IMR-90 (cell line): ENCODE measurements around the gene HYI. TPM values are rescaled to one million over a fixed set of nuclear protein-coding genes. Genes with fewer than 3 reads are reported as not detected.

Experiments used
- ATAC-seq: fragments of 200-7000 bp; cut with Tn5 transposase; 2 replicates; pipeline ENCODE4 v1.9.1; 2020; ENCODE audit warnings: low read depth, mild to moderate bottlenecking, moderate library complexity
- BruUV-seq: library from RNA; stranded (reverse); fragments of 400-500 nt; replicated peaks from 2 replicates; lab custom pipeline; 2021; lab: Mats Ljungman, UMichigan
- CTCF ChIA-PET: fragments of 300-600 bp; formaldehyde crosslinking; extraction: SDS; loops from one replicate; lab custom pipeline; 2021; ENCODE audit warnings: antibody characterized with exemption; lab: Yijun Ruan, JAX
- POLR2A ChIA-PET: fragments of 300-600 bp; sonication (Branson Sonifier 250); formaldehyde crosslinking; loops from one replicate; lab custom pipeline; 2022; ENCODE audit warnings: antibody characterized with exemption; ENCODE audit not compliant: unreplicated experiment; lab: Charles Lee
- DNase-seq: peaks from one replicate; pipeline ENCODE4 v3.0.0; 2013
- H2AFZ ChIP-seq: replicated peaks from 2 replicates; pipeline ENCODE3; 2013; ENCODE audit warnings: low read length, mild to moderate bottlenecking; ENCODE audit not compliant: poor library complexity
- H2AK5ac ChIP-seq: 2 replicates; pipeline ENCODE4 v1.6.1; 2013; ENCODE audit warnings: low read depth, low read length, inconsistent platforms
- H2AK9ac ChIP-seq: replicated peaks from 2 replicates; pipeline ENCODE3; 2013; ENCODE audit warnings: mild to moderate bottlenecking, low read depth, low read length, moderate library complexity; ENCODE audit not compliant: poor library complexity
- H2BK120ac ChIP-seq: 2 replicates; pipeline ENCODE4 v1.6.1; 2013; ENCODE audit warnings: low read depth, low read length, inconsistent platforms
- H2BK15ac ChIP-seq: 3 replicates; pipeline ENCODE4 v1.6.1; 2013; ENCODE audit warnings: low read depth, low read length, inconsistent platforms
- H2BK20ac ChIP-seq: 2 replicates; pipeline ENCODE4 v1.6.1; 2013; ENCODE audit warnings: low read depth, mild to moderate bottlenecking, inconsistent platforms, low read length, moderate library complexity
- H2BK5ac ChIP-seq: 2 replicates; pipeline ENCODE4 v1.6.1; 2013; ENCODE audit warnings: mild to moderate bottlenecking, low read depth, low read length, inconsistent platforms; ENCODE audit not compliant: poor library complexity, severe bottlenecking
- H3K14ac ChIP-seq: replicated peaks from 2 replicates; pipeline ENCODE4 v1.6.1; 2013; ENCODE audit warnings: low read depth, low read length, inconsistent platforms
- H3K18ac ChIP-seq: 2 replicates; pipeline ENCODE4 v1.6.1; 2013; ENCODE audit warnings: low read depth, low read length, control low read depth
- H3K23ac ChIP-seq: 2 replicates; pipeline ENCODE4 v1.6.1; 2013; ENCODE audit warnings: low read depth, low read length, inconsistent platforms
- H3K27ac ChIP-seq: 2 replicates; pipeline ENCODE4 v1.5.1; 2013; ENCODE audit warnings: mild to moderate bottlenecking, control low read depth, low read length; ENCODE audit not compliant: insufficient read depth
- H3K27me3 ChIP-seq: 2 replicates; pipeline ENCODE4 v1.6.1; 2013; ENCODE audit warnings: low read length; ENCODE audit not compliant: control insufficient read depth, insufficient read depth
- H3K36me3 ChIP-seq: 2 replicates; pipeline ENCODE4 v1.6.1; 2013; ENCODE audit warnings: low read length, mixed read lengths; ENCODE audit not compliant: control insufficient read depth, insufficient read depth
- H3K4ac ChIP-seq: 2 replicates; pipeline ENCODE4 v1.6.1; 2013; ENCODE audit warnings: low read depth, low read length, inconsistent platforms
- H3K4me1 ChIP-seq: 2 replicates; pipeline ENCODE4 v1.6.1; 2013; ENCODE audit warnings: low read length, mixed read lengths; ENCODE audit not compliant: control insufficient read depth, insufficient read depth
- H3K4me2 ChIP-seq: 2 replicates; pipeline ENCODE4 v1.6.1; 2013; ENCODE audit warnings: low read depth, mild to moderate bottlenecking, control low read depth, low read length, moderate library complexity
- H3K4me3 ChIP-seq: 2 replicates; pipeline ENCODE4 v1.5.1; 2013; ENCODE audit warnings: low read depth, mild to moderate bottlenecking, control low read depth, low read length, moderate library complexity; ENCODE audit not compliant: insufficient read depth
- H3K56ac ChIP-seq: 2 replicates; pipeline ENCODE4 v1.6.1; 2013; ENCODE audit warnings: low read length, inconsistent platforms; ENCODE audit not compliant: insufficient read depth; ENCODE audit errors: extremely low read depth
- H3K79me1 ChIP-seq, 2 experiments: 2 replicates each; pipeline ENCODE4 v1.6.1; 2013; ENCODE audit warnings: low read length in 2 of 2, inconsistent platforms in 1 of 2, low read depth in 1 of 2
- H3K9ac ChIP-seq: 2 replicates; pipeline ENCODE4 v1.6.1; 2013; ENCODE audit warnings: low read depth, low read length, control low read depth
- H3K9me1 ChIP-seq: 2 replicates; pipeline ENCODE4 v1.6.1; 2013; ENCODE audit warnings: low read length, inconsistent platforms; ENCODE audit not compliant: insufficient read depth
- H3K9me3 ChIP-seq: 2 replicates; pipeline ENCODE4 v1.6.1; 2013; ENCODE audit warnings: low read length; ENCODE audit not compliant: control insufficient read depth, insufficient read depth
- H4K20me1 ChIP-seq: 2 replicates; pipeline ENCODE4 v1.6.1; 2013; ENCODE audit warnings: low read length, inconsistent platforms; ENCODE audit not compliant: insufficient read depth
- H4K5ac ChIP-seq: 2 replicates; pipeline ENCODE4 v1.6.1; 2013; ENCODE audit warnings: mild to moderate bottlenecking, low read depth, low read length, control low read depth
- H4K8ac ChIP-seq, 2 experiments: 2 replicates each; pipeline ENCODE4 v1.6.1; 2013; ENCODE audit warnings: low read depth in 2 of 2, low read length in 2 of 2, control low read depth in 1 of 2, inconsistent platforms in 1 of 2
- H4K91ac ChIP-seq: 2 replicates; pipeline ENCODE4 v1.6.1; 2013; ENCODE audit warnings: low read depth, low read length, inconsistent platforms; ENCODE audit not compliant: insufficient read depth
- RAD21 ChIP-seq: IDR thresholded peaks from 2 replicates; pipeline ENCODE4 v1.6.1; 2012; ENCODE audit warnings: low read length, improper control_type of control experiment
- SMC3 ChIP-seq: fragments of 150-350 bp; IDR thresholded peaks from 2 replicates; pipeline ENCODE4 v1.6.1; 2016; ENCODE audit warnings: low read depth, mild to moderate bottlenecking, antibody characterized with exemption, low read length, moderate library complexity
- WGBS, 2 experiments: methylation state at CpG; one replicate each; pipeline versions ENCODE4 v1.1.5 to v1.1.7; 2013; ENCODE audit warnings: missing lambda C conversion rate in 2 of 2; ENCODE audit not compliant: insufficient read length in 1 of 2; ENCODE audit errors: extremely low coverage in 2 of 2; 5-methylcytosine and 5-hydroxymethylcytosine counted together
- dilution Hi-C: fragments of 300-500 bp; cut with HindIII; formaldehyde crosslinking; loops from one replicate; pipeline ENCODE4 v1.14.3; 2018; ENCODE audit warnings: low sequenced_read_pairs; ENCODE audit not compliant: unreplicated experiment
- in situ Hi-C: fragments of 300-500 bp; cut with MboI; formaldehyde crosslinking; loops from 3 replicates; pipeline ENCODE4 v1.14.3; 2019; ENCODE audit warnings: low sequenced_read_pairs, inconsistent platforms, mixed read lengths
- intact Hi-C: fragments of 100-400 bp; cut with micrococcal nuclease; formaldehyde crosslinking; loops from 2 replicates; pipeline ENCODE4 v1.10.0; 2022
- polyA plus RNA-seq, 3 experiments: library from polyadenylated mRNA; depleted of rRNA; stranded (reverse); fragments of >200 nt; gene quantifications; 2 replicates each; pipeline ENCODE4 v1.2.3, GENCODE V29; 2012; ENCODE audit warnings: low replicate concordance in 1 of 3
- total RNA-seq: library from RNA; depleted of rRNA; stranded (reverse); fragments of >200 nt; gene quantifications from 2 replicates; pipeline ENCODE4 v1.2.3, GENCODE V29; 2012

The HYI gene
- total and polyA plus RNA-seq, 2 of the 4 experiments (the other 2 are of a cell fraction) = 21.5 to 53.7 TPM

GRCh38 chr1:43434256-43434655 lies 19.5 kb downstream of the HYI start:
- peaks cover 2% of the 10 kb centered on the region; the same call in 1 of the 2 replicates for H3K4me1 ChIP-seq
- ATAC-seq (no peak), DNase-seq (no peak)
- no peak overlapping the region for H3K23ac ChIP-seq
- H4K20me1 ChIP-seq = no peaks in the 10 kb centered on the region
- no peak overlapping the region for H3K27ac ChIP-seq
- H3K4me3 ChIP-seq = no peak overlapping the region
- no peak overlapping the region for H4K5ac ChIP-seq
- no peak overlapping the region for H2BK120ac ChIP-seq
- TF ChIP-seq SMC3 (no peak), RAD21 (no peak)
- POLR2A ChIA-PET = no interaction called here
- peaks cover 75% of the 10 kb centered on the region for H3K36me3 ChIP-seq
- H3K18ac ChIP-seq = no peak overlapping the region
- BruUV-seq = no TSS peak
- WGBS, 2 experiments = 100% methylated on average over 2 of the region's 7 CpGs; no CpG with 5 or more reads in 1 of the 2 experiments
- no peak overlapping the region for H2BK20ac ChIP-seq
- intact Hi-C loops = no loop called here
- dilution Hi-C loops = no loop called here
- H3K4ac ChIP-seq = no peak overlapping the region
- CTCF ChIA-PET = no interaction called here
- no peak overlapping the region for H4K91ac ChIP-seq
- no peak overlapping the region for H2BK5ac ChIP-seq
- no peak overlapping the region for H2AK9ac ChIP-seq
- no peak overlapping the region for H3K56ac ChIP-seq
- no peak overlapping the region for H4K8ac ChIP-seq
- H2BK15ac ChIP-seq = no peak overlapping the region
- peaks cover 5% of the 10 kb centered on the region; the same call in 1 of the 2 replicates for H3K9me1 ChIP-seq
- no peaks in the 10 kb centered on the region for H3K27me3 ChIP-seq
- H3K4me2 ChIP-seq = no peak overlapping the region
- no peaks in the 10 kb centered on the region for H3K79me1 ChIP-seq
- in situ Hi-C loops = no loop called here
- H3K9ac ChIP-seq = no peak overlapping the region
- H2AK5ac ChIP-seq = no peak overlapping the region
- no peaks in the 10 kb centered on the region for H3K9me3 ChIP-seq
- no peak overlapping the region for H3K14ac ChIP-seq
- no peak overlapping the region for H2AFZ ChIP-seq
